ENCODE data around the gene OSTN.

- TF ChIP-seq EP300 (IDR thresholded peaks at IDR 0.05) (no peak), CTCF (IDR thresholded peaks at IDR 0.05) (no peak), POLR2AphosphoS5 (IDR thresholded peaks at IDR 0.05) (no peak)
Observed at GRCh38 chr3:191197761-191198306, 1.2 kb upstream of the OSTN start.
